Type B pancreatic cell (in vitro differentiated cells): ENCODE results near the gene ATP4B. TPM values are rescaled to one million over a fixed set of nuclear protein-coding genes. Genes with fewer than 3 reads are reported as not detected.

ENCODE experiments used
- DNase-seq: peaks from one replicate; pipeline ENCODE4 v3.0.0; 2021; ENCODE audit warnings: mixed read lengths; ENCODE audit not compliant: unreplicated experiment; ENCODE audit errors: extremely low spot score
- H3K27ac Mint-ChIP-seq: 2 replicates; pipeline ENCODE4 v1.8.0; 2021; ENCODE audit warnings: mild to moderate bottlenecking, mixed read lengths
- H3K27me3 Mint-ChIP-seq: 2 replicates; pipeline ENCODE4 v1.8.0; 2021; ENCODE audit warnings: mixed read lengths
- H3K36me3 Mint-ChIP-seq: 2 replicates; pipeline ENCODE4 v1.8.0; 2021; ENCODE audit warnings: mixed read lengths
- H3K4me1 Mint-ChIP-seq: one replicate; pipeline ENCODE4 v1.8.0; 2021; ENCODE audit warnings: mixed read lengths; ENCODE audit not compliant: unreplicated experiment
- H3K4me3 Mint-ChIP-seq: 2 replicates; pipeline ENCODE4 v1.8.0; 2021; ENCODE audit warnings: mild to moderate bottlenecking, mixed read lengths
- H3K9me3 Mint-ChIP-seq: 2 replicates; pipeline ENCODE4 v1.8.0; 2021; ENCODE audit warnings: mixed read lengths
- total RNA-seq: library from RNA; stranded (reverse); gene quantifications from 2 replicates; pipeline ENCODE4 v1.2.1, GENCODE V29; 2021; ENCODE audit warnings: low replicate concordance
- TF ChIP-seq, protein P1 (sequence below): fragments of 200-600 bp; sonication (generic); conservative IDR thresholded peaks from 2 replicates; pipeline ENCODE4 v1.5.0; 2021; ENCODE audit warnings: antibody characterized with exemption, mild to moderate bottlenecking

ATP4B gene
- total RNA-seq, 1 donor from 2014 or later, result 26.7 TPM

DNA sequence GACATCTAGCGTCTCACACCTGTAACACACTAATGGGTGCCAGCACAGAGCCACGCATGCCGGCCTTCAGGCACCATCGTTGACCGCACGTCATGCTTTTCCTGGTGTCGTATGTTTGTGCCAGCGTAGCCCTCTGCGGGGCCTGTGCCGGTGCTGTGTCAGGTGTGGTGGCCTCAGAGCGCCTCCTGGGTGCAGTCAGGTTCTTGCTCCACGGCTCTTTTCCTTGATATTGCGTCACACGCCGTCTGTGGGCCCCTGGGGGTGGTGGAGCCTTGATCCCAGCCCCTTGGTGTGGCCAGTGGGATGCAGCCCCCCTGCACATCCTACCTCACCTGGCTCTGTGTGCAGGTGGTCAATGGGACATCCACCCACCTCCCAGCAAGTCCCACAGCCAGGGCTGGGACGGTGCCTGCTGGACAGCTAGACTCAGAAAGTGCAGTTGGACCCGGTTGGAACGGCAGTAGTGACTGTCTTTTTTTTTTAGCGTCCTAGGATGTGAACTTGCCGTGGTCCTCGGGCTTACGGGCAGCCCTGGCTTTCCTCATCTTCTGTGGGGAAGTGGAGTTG is 48.9 kb downstream of the ATP4B start:
- Mint-ChIP-seq H3K9me3 (no peaks in the 10 kb centered on the region), H3K4me3 (peak overlapping the region; percentile 12), H3K27ac (peak overlapping the region; percentile 13), H3K4me1 (no peaks in the 10 kb centered on the region), H3K27me3 (no peaks in the 10 kb centered on the region), H3K36me3 (peaks cover 21% of the 10 kb centered on the region)
- no peak for DNase-seq
- TF ChIP-seq, protein P1, sequence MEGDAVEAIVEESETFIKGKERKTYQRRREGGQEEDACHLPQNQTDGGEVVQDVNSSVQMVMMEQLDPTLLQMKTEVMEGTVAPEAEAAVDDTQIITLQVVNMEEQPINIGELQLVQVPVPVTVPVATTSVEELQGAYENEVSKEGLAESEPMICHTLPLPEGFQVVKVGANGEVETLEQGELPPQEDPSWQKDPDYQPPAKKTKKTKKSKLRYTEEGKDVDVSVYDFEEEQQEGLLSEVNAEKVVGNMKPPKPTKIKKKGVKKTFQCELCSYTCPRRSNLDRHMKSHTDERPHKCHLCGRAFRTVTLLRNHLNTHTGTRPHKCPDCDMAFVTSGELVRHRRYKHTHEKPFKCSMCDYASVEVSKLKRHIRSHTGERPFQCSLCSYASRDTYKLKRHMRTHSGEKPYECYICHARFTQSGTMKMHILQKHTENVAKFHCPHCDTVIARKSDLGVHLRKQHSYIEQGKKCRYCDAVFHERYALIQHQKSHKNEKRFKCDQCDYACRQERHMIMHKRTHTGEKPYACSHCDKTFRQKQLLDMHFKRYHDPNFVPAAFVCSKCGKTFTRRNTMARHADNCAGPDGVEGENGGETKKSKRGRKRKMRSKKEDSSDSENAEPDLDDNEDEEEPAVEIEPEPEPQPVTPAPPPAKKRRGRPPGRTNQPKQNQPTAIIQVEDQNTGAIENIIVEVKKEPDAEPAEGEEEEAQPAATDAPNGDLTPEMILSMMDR, result no peak

DNA sequence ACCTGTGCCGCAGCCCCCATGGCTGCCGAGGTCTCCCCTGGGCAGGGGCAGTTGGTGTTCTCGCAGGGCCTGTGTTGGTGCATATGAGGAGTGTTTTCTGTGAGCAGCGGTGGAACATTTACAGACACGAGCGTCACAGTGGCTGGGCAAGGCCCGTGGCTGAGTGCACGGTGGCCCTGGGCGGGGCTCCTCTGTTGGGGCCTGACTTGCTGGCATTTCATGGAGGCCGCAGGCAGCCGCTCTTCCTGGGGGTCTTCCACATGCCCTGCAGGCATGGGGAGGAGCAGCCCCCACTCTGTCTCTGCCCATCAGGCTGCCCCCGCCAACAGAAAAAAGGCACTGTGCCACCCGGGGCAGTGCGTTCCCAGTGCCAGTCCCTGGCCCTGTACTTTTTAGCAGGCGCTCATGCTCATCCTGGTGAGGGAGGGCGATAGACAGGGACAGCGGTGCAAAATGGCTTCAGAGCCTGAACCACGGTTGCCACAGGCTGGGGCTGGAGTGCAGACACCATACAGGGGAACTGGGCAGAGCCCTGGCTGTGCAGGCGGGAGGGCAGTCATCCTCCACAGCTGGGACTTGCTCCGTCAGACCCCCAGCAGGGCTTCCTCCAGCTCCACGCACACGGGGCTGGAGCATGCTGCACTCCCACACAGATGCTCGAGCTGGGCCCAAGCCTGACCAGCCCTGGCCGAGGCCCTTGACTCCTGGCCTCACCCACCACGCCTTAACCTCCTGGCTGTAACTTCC is 49.9 kb downstream of the ATP4B start:
- no peak for DNase-seq
- no peak overlapping the region for H3K27ac Mint-ChIP-seq
- TF ChIP-seq, protein P1, result no peak
- no peaks in the 10 kb centered on the region for H3K9me3 Mint-ChIP-seq
- H3K27me3 Mint-ChIP-seq, result no peaks in the 10 kb centered on the region
- H3K4me3 Mint-ChIP-seq, result peak overlapping the region; percentile 12
- H3K36me3 Mint-ChIP-seq, result peaks cover 21% of the 10 kb centered on the region
- H3K4me1 Mint-ChIP-seq, result no peaks in the 10 kb centered on the region

DNA sequence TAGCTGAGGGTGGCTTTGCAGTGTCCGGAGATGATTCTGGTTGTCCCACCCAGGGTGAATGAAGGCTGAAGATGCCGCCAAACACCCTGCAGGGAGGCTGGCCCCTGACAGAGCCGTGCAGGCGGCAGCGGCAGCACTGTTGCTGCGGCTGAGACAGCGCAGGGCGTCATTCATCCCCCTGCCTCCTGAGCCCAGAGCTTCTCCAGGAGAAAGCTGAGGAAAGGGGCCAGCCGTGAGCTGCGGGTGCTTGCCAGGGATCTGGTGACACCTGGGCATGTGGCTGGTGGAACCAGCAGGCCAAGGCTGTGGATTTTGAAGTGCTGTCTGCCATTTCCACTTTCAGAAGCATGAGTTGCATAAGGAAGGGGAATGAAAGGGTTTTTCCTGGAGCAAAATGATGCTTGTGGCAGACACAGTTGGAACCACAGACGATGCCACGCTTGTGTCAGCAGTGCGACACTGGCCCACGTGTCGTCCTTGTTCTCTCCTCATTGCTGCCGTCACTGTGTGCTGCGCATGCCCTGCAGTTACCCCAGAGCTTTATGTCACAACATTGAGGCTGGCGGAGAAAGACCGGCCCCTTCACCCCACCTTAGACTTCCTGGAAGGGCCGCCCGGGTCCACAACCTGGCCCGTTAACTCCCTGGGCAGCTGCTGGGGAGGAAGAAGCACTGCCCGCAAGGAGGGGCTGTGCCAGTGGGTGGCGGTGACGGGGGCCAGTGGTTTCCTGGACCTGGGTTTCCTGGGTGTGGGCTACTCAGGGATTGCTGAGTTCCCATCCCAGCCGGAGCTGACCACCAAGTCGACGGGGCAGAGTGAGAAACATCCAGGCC is 50.7 kb downstream of the ATP4B start:
- Mint-ChIP-seq H3K27me3 (no peaks in the 10 kb centered on the region), H3K36me3 (peaks cover 21% of the 10 kb centered on the region), H3K4me1 (no peaks in the 10 kb centered on the region), H3K4me3 (no peak overlapping the region), H3K9me3 (no peaks in the 10 kb centered on the region), H3K27ac (no peak overlapping the region)
- no peak for DNase-seq
- TF ChIP-seq, protein P1, result no peak

DNA sequence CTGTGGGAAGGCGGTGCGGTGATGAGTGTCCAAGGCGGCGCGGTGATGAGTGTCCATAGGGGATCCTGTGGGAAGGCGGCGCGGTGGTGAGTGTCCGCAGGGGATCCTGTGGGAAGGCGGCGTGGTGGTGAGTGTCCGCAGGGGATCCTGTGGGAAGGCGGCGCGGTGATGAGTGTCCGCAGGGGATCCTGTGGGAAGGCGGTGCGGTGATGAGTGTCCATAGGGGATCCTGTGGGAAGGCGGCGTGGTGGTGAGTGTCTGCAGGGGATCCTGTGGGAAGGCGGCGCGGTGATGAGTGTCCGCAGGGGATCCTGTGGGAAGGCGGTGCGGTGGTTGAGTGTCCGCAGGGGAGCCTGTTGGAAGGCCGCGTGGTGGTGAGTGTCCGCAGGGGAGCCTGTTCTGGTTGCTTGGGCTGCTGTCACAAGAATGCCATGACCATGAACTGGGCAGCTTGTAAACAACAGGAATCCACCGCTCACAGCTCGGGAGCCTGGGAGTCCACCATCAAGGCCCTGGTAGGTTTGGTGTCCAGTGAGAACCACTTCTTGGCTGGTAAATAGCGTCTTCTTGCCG is 52.0 kb downstream of the ATP4B start:
- DNase-seq, result no peak
- Mint-ChIP-seq H3K4me1 (no peaks in the 10 kb centered on the region), H3K36me3 (peaks cover 15% of the 10 kb centered on the region), H3K4me3 (no peak overlapping the region), H3K27ac (no peak overlapping the region), H3K27me3 (no peaks in the 10 kb centered on the region), H3K9me3 (no peaks in the 10 kb centered on the region)
- TF ChIP-seq, protein P1, result no peak

DNA sequence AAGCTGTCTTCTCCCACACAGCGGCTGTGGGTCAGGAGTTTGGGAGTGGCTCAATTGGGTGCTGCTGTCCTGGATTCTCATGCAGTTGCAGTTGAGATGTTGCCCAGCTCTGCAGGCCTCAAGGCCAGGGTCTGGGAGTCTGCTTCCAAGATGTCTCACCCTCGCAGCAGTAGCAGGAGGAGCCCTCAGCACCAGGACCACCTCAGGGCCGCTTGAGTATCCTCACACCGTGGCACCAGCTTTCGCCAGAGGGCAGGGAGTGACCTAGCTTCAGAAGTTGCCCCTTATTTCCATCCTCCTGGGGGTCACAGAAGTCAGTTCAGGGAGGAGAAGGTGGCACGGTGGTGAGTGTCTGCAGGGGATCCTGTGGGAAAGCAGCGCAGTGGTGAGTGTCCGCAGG is 52.5 kb downstream of the ATP4B start:
- H3K36me3 Mint-ChIP-seq, result peaks cover 15% of the 10 kb centered on the region
- no peak overlapping the region for H3K4me3 Mint-ChIP-seq
- H3K27ac Mint-ChIP-seq, result no peak overlapping the region
- DNase-seq, result no peak
- no peaks in the 10 kb centered on the region for H3K4me1 Mint-ChIP-seq
- H3K9me3 Mint-ChIP-seq, result no peaks in the 10 kb centered on the region
- H3K27me3 Mint-ChIP-seq, result no peaks in the 10 kb centered on the region
- TF ChIP-seq, protein P1, result no peak
